ENCODE data around the gene LRRC45. TPM values are rescaled to one million over a fixed set of nuclear protein-coding genes. Genes with fewer than 3 reads are reported as not detected.

The LRRC45 gene
- total and polyA plus RNA-seq, 2 donors (not counting 3 experiments of a cell fraction or from before 2014, with no cell fraction given): 7.6 to 22.9 TPM

GRCh38 chr17:81977211-81977808, 45.8 kb upstream of the LRRC45 start, which contains the start of gene ASPSCR1:
Gene ASPSCR1, plus strand, starts transcription at chr17:81977629. Its CDS starts 18 bp downstream, at chr17:81977647.
- Histone ChIP-seq H3K36me3 (ENCODE audit: control insufficient read depth in 2 of 2, extremely low read depth in 1 of 2, insufficient read depth in 2 of 2, low read length in 2 of 2) (no peaks in the 10 kb centered on the region), H3K9me1 (replicated peaks; ENCODE audit: control insufficient read depth, extremely low read depth, insufficient read depth, low read length) (no peaks in the 10 kb centered on the region), H3K4me2 (ENCODE audit: insufficient read depth, low read length) (peak within 1 kb of the TSS; percentile 62), H3K4me1 (ENCODE audit: control insufficient read depth, extremely low read depth, insufficient read depth, low read length) (peaks cover 5% of the 10 kb centered on the region), H3K4me3 (replicated peaks in 1 of 3; ENCODE audit: insufficient read depth in 1 of 3, low read depth in 1 of 3, low read length in 3 of 3) (peak within 1 kb of the TSS; percentile 56 to 80 (median 61)), H3K9ac (replicated peaks; ENCODE audit: extremely low read depth, insufficient read depth, low read length) (peak within 1 kb of the TSS; percentile 92), H3K27ac (ENCODE audit: insufficient read depth, low read depth, low read length) (peak within 1 kb of the TSS; percentile 90), H3K27me3 (ENCODE audit: control insufficient read depth in 2 of 2, insufficient read depth in 2 of 2, low read length in 2 of 2) (no peaks in the 10 kb centered on the region), H3K79me2 (ENCODE audit: control insufficient read depth, insufficient read depth, low read length) (no peaks in the 10 kb centered on the region), H2AFZ (ENCODE audit: low read depth, low read length) (peak within 1 kb of the TSS; percentile 72), H3K9me3 (replicated peaks; ENCODE audit: control insufficient read depth, insufficient read depth, low read length) (no peaks in the 10 kb centered on the region), H4K20me1 (replicated peaks; ENCODE audit: control insufficient read depth, extremely low read depth, insufficient read depth, low read length) (no peaks in the 10 kb centered on the region)
- dilution Hi-C loops (cut with MboI; ENCODE audit: extremely low pct_ligation_motif_present, low sequenced_read_pairs): no loop called here
- no TSS peak for BruUV-seq (replicated peaks)
- intact Hi-C loops (cut with micrococcal nuclease): loop anchor here (5.0 kb wide), 3 partner anchors 40 to 120 kb away; partner anchors contain the start of genes CENPX, FASN, LRRC45 and PYCR1
- ChIA-PET CTCF (interaction anchor here (4.1 kb wide), 1 partner anchor 17 kb away, joined by 18 read pairs; the partner anchor contains the start of gene NOTUM), POLR2A (no interaction called here)
- FAIRE-seq (peak; percentile 87), DNase-seq (ENCODE audit: low read depth, low spot score) (peak; percentile 87)
- TF ChIP-seq FOS (IDR thresholded peaks at IDR 0.05; ENCODE audit: borderline replicate concordance, insufficient read depth, low read length): no peak
- no peak for TF ChIP-seq JUN (IDR thresholded peaks at IDR 0.05; ENCODE audit: borderline replicate concordance, insufficient read depth, insufficient read length, low read depth)
- no peak for TF ChIP-seq EZH2 (IDR thresholded peaks at IDR 0.05; ENCODE audit: borderline replicate concordance, low read depth, low read length, severe bottlenecking)
- peak; percentile 84 for TF ChIP-seq POLR2AphosphoS5 (IDR thresholded peaks at IDR 0.05; ENCODE audit: insufficient read depth, low read depth, low read length)
- peak; percentile 78 for TF ChIP-seq MYC (IDR thresholded peaks at IDR 0.05; ENCODE audit: low read depth, low read length)
- TF ChIP-seq POLR2A (IDR thresholded peaks at IDR 0.05; ENCODE audit: low read depth, low read length): peak; percentile 92
- TF ChIP-seq MAX (IDR thresholded peaks at IDR 0.05; ENCODE audit: insufficient read depth, insufficient read length): peak; percentile 86

All from endothelial cell of umbilical vein (primary cell).